DND-41 (cell line): ENCODE results near the gene BAAT.
"Not testable (repeated sequence)": the region's sequence is repeated elsewhere in the genome, so short reads cannot be mapped to it uniquely, and the experiment has no call there.

Experiments
- ATAC-seq: fragments of 200-7000 bp; cut with Tn5 transposase; 3 replicates; pipeline ENCODE4 v1.9.1; 2021; ENCODE audit warnings: low read depth; ENCODE audit not compliant: insufficient read depth
- DNase-seq: peaks from one replicate; pipeline ENCODE4 v3.0.0-alpha.2; 2020
- H2AFZ ChIP-seq: 2 replicates; pipeline ENCODE4 v1.6.0; 2012; ENCODE audit warnings: low read depth, low read length
- H3K27ac ChIP-seq: 2 replicates; pipeline ENCODE4 v1.5.1; 2012; ENCODE audit warnings: low read length, inconsistent platforms
- H3K27me3 ChIP-seq: fragments of 200-600 bp; sonication (generic); 2 replicates; pipeline ENCODE4 v1.6.0; 2012; ENCODE audit warnings: low read length, mild to moderate bottlenecking, inconsistent platforms; ENCODE audit not compliant: insufficient read depth, poor library complexity
- H3K36me3 ChIP-seq: 2 replicates; pipeline ENCODE4 v1.5.1; 2012; ENCODE audit warnings: low read length, inconsistent platforms; ENCODE audit not compliant: insufficient read depth
- H3K4me1 ChIP-seq: 2 replicates; pipeline ENCODE4 v1.5.1; 2012; ENCODE audit warnings: mild to moderate bottlenecking, low read length; ENCODE audit not compliant: insufficient read depth
- H3K4me2 ChIP-seq: 2 replicates; pipeline ENCODE4 v1.6.0; 2012; ENCODE audit warnings: mild to moderate bottlenecking, moderate library complexity, low read length, inconsistent platforms; ENCODE audit not compliant: insufficient read depth
- H3K4me3 ChIP-seq, 2 experiments: fragments of 200-600 bp in 1 of 2; shearing (Covaris generic) in 1 of 2; 2 replicates each; pipeline ENCODE4 v1.5.1; 2012 to 2016; ENCODE audit warnings: inconsistent platforms in 2 of 2, low read length in 2 of 2, mild to moderate bottlenecking in 2 of 2, low read depth in 1 of 2, moderate library complexity in 1 of 2
- H3K79me2 ChIP-seq: 2 replicates; pipeline ENCODE4 v1.6.0; 2012; ENCODE audit warnings: low read length, inconsistent platforms; ENCODE audit not compliant: insufficient read depth
- H3K9ac ChIP-seq: 2 replicates; pipeline ENCODE4 v1.6.0; 2012; ENCODE audit warnings: low read depth, mild to moderate bottlenecking, inconsistent platforms, low read length, moderate library complexity
- H3K9me3 ChIP-seq: 2 replicates; pipeline ENCODE4 v1.5.1; 2012; ENCODE audit warnings: low read length, moderate library complexity, mild to moderate bottlenecking, inconsistent platforms; ENCODE audit not compliant: insufficient read depth, severe bottlenecking
- H4K20me1 ChIP-seq: 2 replicates; pipeline ENCODE4 v1.6.0; 2012; ENCODE audit warnings: low read length; ENCODE audit not compliant: insufficient read depth
- EZH2 ChIP-seq: IDR thresholded peaks from 3 replicates; pipeline ENCODE4 v1.6.1; 2012; ENCODE audit warnings: borderline replicate concordance, low read depth, mild to moderate bottlenecking, moderate library complexity, low read length, inconsistent platforms; ENCODE audit not compliant: severe bottlenecking
- TF ChIP-seq, protein P1 (sequence below): IDR thresholded peaks from 2 replicates; pipeline ENCODE4 v1.5.1; 2012; ENCODE audit warnings: borderline replicate concordance, low read length, moderate library complexity, mild to moderate bottlenecking; ENCODE audit not compliant: poor library complexity, severe bottlenecking; ENCODE audit errors: extremely low read depth

BAAT gene

DNA sequence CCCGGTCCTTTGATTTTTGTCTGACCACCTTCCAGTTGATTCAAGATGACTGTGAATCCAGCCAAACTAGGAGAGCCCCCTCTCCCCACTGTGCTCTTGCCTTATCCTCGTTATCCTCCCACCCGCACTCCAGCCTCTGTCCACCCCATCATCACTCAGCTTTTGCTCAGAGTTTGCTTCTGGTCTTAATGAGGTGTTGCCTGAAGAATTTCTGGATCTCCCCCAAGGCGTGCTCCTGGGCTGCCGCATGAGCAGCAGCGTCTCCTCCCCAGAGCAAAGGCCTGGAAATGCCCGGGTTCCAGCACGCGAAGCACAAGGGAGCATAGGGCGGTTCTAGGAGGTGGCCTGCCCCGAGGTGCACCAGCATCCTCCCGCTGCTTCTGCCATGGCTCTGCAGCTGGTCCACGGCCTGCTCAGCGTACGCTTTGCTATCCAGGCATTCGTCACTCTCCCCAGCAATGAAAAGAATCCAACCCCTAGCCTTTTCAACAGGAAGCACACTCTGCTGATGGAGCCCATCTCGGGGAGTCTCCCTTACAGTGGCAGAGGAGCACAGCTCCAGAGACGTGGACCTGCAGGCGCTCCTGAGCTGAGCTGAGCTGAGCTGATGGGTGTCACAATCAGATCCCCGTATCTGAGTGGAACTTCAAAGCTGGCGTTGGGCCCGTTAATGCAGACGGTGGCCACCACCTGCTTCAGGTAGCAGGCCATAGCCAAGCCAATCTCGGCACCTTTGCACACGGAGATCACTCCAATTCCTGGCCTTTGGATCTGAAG, 50.7 kb downstream of the BAAT start:
- no peaks in the 10 kb centered on the region for H3K9me3 ChIP-seq
- TF ChIP-seq EZH2, result no peak
- TF ChIP-seq, protein P1, sequence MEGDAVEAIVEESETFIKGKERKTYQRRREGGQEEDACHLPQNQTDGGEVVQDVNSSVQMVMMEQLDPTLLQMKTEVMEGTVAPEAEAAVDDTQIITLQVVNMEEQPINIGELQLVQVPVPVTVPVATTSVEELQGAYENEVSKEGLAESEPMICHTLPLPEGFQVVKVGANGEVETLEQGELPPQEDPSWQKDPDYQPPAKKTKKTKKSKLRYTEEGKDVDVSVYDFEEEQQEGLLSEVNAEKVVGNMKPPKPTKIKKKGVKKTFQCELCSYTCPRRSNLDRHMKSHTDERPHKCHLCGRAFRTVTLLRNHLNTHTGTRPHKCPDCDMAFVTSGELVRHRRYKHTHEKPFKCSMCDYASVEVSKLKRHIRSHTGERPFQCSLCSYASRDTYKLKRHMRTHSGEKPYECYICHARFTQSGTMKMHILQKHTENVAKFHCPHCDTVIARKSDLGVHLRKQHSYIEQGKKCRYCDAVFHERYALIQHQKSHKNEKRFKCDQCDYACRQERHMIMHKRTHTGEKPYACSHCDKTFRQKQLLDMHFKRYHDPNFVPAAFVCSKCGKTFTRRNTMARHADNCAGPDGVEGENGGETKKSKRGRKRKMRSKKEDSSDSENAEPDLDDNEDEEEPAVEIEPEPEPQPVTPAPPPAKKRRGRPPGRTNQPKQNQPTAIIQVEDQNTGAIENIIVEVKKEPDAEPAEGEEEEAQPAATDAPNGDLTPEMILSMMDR, result no peak
- no peak overlapping the region for H3K4me3 ChIP-seq
- no peak overlapping the region for H3K27ac ChIP-seq
- no peak overlapping the region for H3K4me2 ChIP-seq
- H3K36me3 ChIP-seq, result no peaks in the 10 kb centered on the region
- H2AFZ ChIP-seq, result no peak overlapping the region
- H3K4me1 ChIP-seq, result no peaks in the 10 kb centered on the region
- no peaks in the 10 kb centered on the region for H3K79me2 ChIP-seq
- ATAC-seq, result no peak
- no peak for DNase-seq
- no peaks in the 10 kb centered on the region for H4K20me1 ChIP-seq
- H3K27me3 ChIP-seq, result no peaks in the 10 kb centered on the region
- no peak overlapping the region for H3K9ac ChIP-seq

DNA sequence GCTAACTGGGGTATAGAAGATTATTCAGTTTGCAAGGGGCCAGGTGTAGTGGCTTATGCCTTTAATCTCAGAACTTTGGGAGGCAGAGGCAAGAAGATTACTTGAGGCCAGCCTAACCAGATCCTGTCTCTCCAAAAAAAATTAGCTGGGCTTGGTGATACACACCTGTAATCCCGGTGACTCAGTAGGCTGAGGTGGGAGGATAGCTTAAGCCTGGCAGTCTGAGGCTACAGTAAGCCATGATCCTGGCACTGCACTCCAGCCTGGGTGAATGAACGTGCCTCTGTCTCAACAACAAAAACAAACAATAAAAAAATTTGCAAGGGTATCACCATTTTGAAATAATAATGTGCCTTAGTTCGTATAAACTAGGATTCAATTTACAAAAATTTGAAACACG, 51.3 kb downstream of the BAAT start:
- no peak for DNase-seq
- H3K27me3 ChIP-seq, result no peaks in the 10 kb centered on the region
- H2AFZ ChIP-seq, result no peak overlapping the region
- H3K9ac ChIP-seq, result no peak overlapping the region
- no peak overlapping the region for H3K4me3 ChIP-seq
- H3K4me2 ChIP-seq, result no peak overlapping the region
- H3K4me1 ChIP-seq, result no peaks in the 10 kb centered on the region
- TF ChIP-seq, protein P1, result no peak
- TF ChIP-seq EZH2, result no peak
- no peak overlapping the region for H3K27ac ChIP-seq
- H3K79me2 ChIP-seq, result no peaks in the 10 kb centered on the region
- no peaks in the 10 kb centered on the region for H3K36me3 ChIP-seq
- ATAC-seq, result no peak
- H3K9me3 ChIP-seq, result no peaks in the 10 kb centered on the region
- H4K20me1 ChIP-seq, result no peaks in the 10 kb centered on the region

DNA sequence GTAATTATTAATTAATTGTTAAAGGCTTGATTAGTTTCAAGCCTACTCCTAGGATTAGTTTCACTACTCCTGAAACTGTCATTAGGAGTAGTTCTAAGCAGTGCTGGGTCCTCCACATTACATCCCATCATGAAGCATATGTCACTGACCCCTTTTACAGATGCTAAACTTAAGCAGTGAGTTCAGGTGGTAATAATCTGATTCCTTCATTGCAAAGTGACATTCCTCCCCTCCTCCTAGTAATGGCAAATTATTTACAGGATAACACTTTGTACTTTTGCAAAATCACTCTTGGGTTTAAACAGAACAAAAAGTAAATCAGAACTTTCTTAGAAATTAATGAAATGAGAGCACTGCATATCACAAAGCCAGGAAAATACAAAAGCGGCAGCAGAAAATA, 52.4 kb downstream of the BAAT start:
- H2AFZ ChIP-seq, result no peak overlapping the region

DNA sequence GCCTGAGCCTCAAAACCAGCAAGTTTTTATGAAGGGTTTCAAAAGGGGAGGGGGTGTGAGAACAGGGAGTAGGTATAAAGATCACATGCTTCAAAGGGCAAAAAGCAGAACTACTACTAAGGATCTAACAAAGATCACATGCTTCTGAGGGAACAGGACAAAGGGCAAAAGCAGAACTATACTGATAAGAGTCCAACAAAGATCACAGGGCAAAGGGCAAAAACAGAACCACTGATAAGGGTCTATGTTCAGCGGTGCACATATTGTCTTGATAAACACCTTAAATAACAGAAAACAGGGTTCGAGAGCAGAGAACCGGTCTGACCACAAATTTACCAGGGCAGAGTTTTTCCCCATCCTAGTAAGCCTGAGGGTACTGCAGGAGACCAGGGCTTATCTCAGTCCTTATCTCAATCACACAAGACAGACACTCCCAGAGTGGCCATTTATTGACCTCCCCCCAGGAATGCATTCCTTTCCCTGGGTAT, 57.3 kb downstream of the BAAT start:
- ATAC-seq, DNase-seq: not testable (repeated sequence)

More for the DNA sequence above, 52.4 kb downstream of the BAAT start:
- Histone ChIP-seq H3K4me3 (no peak overlapping the region), H3K9ac (no peak overlapping the region), H3K27me3 (no peaks in the 10 kb centered on the region), H3K36me3 (no peaks in the 10 kb centered on the region), H3K9me3 (no peaks in the 10 kb centered on the region), H3K27ac (no peak overlapping the region), H3K4me2 (no peak overlapping the region), H3K79me2 (no peaks in the 10 kb centered on the region), H4K20me1 (no peaks in the 10 kb centered on the region), H3K4me1 (no peaks in the 10 kb centered on the region)
- DNase-seq (no peak), ATAC-seq (no peak)
- TF ChIP-seq, protein P1, result no peak
- TF ChIP-seq EZH2, result no peak

More for the DNA sequence above, 57.3 kb downstream of the BAAT start:
- H4K20me1 ChIP-seq, H3K27ac ChIP-seq, H3K9ac ChIP-seq, H3K27me3 ChIP-seq, H3K79me2 ChIP-seq, H3K36me3 ChIP-seq, H3K4me2 ChIP-seq, H3K4me3 ChIP-seq, H3K4me1 ChIP-seq, H3K9me3 ChIP-seq, H2AFZ ChIP-seq: not testable (repeated sequence)
